HG02798 (cell line): ENCODE measurements around the gene SYT7.

Experiments
- ATAC-seq: cut with Tn5 transposase; IDR thresholded peaks from one replicate; pipeline ENCODE4 v1.9.1; 2021; ENCODE audit warnings: mild to moderate bottlenecking; ENCODE audit not compliant: unreplicated experiment, poor library complexity

SYT7 gene

DNA sequence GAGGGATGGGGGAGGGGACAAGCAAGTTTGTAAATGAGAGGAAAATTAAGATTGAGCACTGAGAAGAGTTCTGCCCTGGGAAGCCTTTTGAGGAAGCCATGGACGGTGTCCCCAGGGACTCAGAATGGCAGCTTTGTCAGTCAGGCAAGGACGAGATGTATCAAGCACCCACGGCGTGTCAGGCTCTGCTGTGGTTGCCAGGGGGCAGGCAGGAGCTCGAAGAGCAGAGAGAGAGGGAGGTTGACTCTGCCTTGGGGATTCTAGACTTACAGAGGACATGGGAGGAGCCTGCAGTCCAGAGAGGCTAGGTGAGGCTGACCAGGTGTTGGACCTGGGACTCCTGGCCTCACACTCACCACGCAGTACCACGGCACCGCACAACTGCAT is 29.1 kb upstream of the SYT7 start:
- ATAC-seq, result no peak

DNA sequence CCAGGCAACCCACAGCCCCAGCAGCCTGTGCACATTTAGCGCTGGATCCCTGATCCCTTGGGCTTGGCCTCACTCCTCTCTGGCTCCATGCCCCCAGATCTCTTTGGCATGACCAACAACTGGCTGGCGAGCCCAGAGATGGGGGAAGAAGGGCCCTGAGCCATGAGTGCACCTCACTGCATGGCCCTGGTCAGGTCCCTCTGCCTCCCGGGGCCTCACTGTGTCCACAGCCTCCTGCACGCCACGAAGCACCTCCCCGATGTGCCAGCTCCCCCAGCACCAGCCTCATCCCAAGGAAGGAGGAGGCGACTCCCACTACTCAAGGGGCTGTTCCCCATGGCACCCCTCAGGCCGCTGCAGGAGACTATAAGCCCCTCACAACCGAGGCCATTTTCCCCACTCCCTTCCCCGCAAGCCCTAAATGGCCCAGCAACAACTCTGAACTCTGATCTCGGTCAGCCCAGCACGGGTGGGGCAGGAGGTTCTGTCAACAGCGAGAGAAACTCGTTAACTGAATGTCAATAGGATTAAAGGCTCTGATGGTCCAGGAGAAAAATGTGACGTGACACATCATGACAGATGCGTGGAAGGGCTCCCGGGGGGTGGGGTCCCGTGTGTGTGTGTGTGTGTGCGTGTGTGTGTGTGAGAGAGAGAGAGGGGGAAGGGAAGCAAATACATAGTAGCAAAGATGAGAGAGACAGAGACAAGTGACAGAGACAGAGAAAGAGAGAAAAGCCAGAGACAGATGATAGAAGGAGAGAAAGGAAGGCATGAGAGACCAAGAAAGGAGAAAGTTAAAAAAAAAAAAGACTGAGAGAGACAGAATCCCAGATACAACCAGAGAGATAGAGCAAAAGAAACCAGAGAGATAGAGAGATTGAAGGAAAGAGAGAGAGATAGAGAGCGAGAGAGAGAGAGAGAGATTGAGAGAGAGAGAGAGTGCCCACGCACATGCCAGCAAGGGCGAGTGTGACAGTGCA is 28.4 kb upstream of the SYT7 start:
- no peak for ATAC-seq

- no peak for ATAC-seq
These were observed 27.2 kb upstream of the SYT7 start for GRCh38 chr11:61607920-61608599.

- no peak for ATAC-seq
These were observed 26.6 kb upstream of the SYT7 start for GRCh38 chr11:61607426-61607825.

DNA sequence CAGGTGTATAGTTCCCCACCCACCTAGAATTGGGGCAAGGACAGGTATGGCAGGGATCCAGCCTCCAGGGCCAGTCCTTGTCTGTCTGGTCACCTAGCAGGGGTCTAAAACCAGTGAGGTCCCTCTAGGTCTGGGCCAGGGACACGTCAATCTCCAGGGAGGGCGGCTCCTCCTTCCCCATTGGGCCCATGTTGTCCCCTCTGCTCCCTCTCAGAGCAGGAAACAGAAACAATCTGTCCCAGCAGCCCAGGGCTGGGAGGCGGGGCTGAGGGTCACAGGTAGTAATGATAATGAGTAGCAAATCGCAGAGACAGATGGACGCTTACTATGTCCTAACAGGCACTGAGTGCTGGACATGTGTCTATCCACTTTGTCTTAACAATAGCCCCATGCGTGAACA is 22.8 kb upstream of the SYT7 start:
- no peak for ATAC-seq

DNA sequence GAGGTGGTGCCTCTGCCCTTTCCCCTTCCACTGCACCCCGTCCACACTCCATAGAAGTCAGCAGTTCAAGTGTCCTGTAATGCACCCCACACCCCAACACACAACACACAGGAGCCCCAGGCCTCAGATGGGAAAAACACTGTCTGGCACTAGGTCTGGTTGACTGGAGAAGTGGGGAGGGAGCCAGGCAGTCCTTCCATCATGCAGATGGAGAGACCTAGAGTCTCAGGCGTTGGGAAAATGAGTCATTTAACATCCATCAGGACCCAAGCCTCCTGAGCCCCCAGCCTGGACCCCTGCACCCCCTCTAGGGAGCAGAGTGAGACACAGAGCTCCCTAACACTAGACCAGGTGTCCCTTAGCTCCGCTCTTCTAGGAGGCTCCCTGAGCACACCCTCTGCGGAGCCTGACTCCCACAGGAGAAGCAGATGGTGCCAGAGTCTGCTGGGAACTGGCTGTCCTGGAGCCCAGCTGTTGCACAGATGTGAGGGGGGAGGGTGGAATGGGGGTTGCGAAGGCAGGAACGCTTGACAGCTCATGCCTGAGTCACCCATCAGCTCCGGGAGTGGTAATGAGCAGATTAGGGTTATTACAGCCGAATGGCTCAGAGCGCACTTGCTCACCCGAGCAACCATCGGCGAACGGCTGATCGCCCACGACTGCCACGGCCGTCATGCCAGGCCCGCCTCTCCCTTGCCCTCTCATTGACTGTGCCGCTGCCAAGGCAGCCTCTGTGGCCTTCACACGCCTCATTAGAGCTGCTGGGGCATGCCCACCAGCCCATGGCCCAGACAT is 22.1 kb upstream of the SYT7 start:
- no peak for ATAC-seq

GRCh38 chr11:61601512-61601911 is 20.6 kb upstream of the SYT7 start:
- ATAC-seq, result no peak

DNA sequence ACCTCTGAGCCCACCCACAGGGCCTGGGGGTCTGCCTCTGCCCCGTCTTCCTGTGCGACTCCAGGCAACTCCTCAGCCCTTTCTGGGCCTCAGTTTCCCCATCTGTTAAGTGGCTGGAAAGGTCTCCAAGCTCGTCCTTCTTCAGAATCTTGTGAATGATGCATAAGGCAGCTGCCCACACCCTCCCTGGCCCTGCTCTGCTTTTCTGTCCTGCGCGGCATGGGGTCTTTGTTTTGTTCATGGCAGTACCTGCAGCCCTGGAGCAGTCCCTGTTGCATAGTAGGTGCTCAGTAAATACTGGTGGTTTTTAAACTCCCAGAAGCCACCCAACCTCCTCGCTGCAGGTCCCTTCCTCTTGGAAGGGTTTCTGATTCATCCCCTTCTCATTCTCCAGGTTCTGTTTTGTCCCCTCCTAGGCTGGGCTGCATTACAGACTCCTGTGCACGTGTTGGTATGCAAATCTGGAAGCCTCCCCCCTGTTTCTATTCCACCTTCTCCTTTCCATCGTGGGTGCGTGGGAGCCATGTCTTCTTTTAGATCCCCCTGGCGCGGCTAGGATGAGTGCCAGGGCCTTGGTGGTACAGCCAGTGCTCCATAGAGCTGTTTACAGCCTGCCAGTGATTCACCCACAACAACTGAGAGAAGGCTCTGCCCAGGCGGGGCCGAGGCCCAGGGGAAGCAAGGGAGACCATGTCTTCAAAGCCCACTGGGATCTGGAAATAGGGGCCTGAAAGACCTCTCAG is 19.3 kb upstream of the SYT7 start:
- ATAC-seq, result no peak

GRCh38 chr11:61598886-61599868 is 18.3 kb upstream of the SYT7 start:
- ATAC-seq, result no peak

DNA sequence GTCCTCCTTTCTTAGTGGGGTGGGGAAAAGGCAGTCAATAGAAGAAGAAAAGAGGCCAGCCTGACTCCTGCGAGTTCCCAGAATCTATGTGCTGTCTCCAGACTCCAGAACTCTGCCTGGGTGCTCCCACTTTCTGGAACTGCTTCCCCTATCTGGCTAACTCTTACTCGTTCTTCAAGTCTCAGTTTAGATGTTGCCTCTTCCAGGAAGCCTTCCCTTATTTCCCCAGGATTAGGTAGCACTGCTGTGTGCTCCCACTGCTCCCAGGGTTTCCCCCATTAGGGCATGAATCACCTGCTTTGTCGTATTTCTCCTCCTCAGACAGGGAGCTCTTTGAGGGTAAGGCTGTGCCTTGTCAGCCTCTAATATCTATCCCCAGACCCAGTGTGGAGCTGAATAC is 17.5 kb upstream of the SYT7 start:
- ATAC-seq, result no peak

DNA sequence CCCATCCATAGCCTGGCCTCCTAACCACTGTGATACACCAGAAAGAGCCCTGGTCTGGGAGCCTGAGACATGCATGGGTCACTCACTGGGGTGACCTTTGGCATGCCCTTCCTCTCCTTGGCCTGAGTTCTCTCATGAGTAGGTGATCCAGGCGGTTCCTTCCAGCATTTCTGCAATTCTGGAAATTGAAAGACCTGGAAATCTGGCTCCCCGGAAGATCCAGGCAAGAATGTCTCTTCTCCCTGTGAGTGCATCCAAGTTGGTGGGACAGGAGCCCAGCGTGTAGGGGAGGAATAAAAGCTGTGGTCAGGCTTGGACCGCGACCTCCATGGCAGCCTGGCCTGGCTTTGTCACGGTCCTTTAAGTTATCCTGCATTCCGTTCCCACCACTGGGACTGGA is 16.1 kb upstream of the SYT7 start:
- ATAC-seq, result no peak

DNA sequence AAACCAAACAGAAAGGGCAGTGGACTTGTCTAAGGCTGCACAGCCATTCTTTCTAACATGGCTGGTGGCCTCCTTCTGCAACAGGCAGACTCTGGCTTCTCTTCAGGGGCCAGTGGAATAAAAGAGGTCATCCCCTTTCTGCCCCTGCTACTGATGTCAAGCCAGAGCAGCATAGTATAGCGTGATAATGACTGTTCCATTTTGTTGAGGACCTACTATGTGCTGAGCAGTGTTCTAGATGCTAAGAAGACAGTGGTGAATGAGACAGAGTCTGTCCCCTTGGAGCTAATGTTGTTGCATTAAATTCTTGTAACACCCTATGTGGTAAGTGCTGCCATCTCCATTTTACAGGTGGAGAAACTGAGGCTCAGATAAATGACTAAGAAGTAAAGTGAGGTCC is 15.7 kb upstream of the SYT7 start:
- no peak for ATAC-seq

DNA sequence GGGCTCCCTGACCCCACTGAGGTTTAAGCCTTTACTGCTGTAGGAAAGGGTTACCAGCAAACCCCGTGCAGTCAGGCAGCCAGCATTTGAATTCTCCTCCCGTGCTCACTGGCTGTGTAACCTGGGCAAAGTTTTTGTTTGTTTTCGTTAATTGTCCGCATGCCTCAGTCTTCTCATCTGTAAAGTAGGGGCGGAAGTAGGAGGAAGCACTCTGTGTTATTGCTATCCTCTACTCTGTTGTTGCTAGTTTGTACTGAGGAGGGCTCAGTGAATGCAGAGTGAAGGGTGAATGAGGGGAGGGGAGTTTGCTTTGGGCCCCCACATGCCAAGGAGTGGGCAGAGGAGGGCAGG is 14.0 kb upstream of the SYT7 start:
- no peak for ATAC-seq

DNA sequence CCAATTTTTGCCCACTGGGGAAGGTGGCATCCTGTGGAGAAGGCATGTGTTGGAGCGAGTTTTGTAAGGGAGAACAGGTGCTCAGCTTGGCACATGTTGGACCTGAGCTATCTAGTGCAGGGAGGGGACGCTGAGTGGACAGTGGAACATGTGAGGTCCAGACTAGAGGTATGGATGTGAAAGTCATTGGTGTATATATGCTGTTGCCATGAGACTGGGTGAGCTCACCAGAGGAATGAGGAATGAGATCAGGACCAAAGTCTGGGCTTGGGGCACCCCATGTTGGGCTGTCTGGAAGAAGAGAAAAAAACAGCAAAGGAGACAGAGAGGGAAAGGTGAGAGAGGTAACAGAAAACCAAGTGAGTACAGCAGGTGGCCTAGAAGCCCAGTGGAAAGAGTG is 12.3 kb upstream of the SYT7 start:
- ATAC-seq, result no peak

GRCh38 chr11:61592176-61592575 is 11.3 kb upstream of the SYT7 start:
- no peak for ATAC-seq

GRCh38 chr11:61589961-61590360 is 9.1 kb upstream of the SYT7 start:
- ATAC-seq, result no peak

DNA sequence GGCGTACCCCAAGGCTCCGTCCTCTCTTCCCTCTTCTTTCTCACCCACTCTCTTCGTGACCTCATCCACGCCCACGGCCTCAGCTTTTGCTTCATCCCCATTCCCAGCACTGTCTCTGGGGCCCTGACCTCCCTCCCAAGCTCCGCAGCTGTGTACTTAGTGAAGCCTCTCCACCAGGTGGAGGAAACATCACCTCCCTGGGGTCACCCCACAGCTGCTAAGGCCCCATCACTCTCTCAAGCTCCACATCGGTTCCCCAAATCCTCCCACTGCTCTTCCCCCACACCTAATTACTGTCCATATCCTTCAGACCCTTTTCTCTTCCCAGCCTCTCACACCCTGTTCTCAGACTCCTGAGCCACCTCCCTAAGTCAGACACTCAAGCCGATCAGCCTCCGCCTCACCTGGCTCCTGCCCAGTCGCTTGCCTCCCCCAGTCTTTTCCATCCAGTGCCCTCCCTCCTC is 7.9 kb upstream of the SYT7 start:
- no peak for ATAC-seq

GRCh38 chr11:61587951-61588727 is 7.3 kb upstream of the SYT7 start:
- ATAC-seq, result peak; percentile 62
